Ramos (cell line): ENCODE results near the gene SLC13A1.
"Not testable (repeated sequence)": the region's sequence is repeated elsewhere in the genome, so short reads cannot be mapped to it uniquely, and the experiment has no call there.

Experiments used
- in situ Hi-C: fragments of 300-500 bp; cut with MboI; formaldehyde crosslinking; loops from one replicate; pipeline ENCODE4 v1.14.3; 2022; ENCODE audit warnings: low sequenced_read_pairs; ENCODE audit not compliant: unreplicated experiment

Gene SLC13A1, protein sequence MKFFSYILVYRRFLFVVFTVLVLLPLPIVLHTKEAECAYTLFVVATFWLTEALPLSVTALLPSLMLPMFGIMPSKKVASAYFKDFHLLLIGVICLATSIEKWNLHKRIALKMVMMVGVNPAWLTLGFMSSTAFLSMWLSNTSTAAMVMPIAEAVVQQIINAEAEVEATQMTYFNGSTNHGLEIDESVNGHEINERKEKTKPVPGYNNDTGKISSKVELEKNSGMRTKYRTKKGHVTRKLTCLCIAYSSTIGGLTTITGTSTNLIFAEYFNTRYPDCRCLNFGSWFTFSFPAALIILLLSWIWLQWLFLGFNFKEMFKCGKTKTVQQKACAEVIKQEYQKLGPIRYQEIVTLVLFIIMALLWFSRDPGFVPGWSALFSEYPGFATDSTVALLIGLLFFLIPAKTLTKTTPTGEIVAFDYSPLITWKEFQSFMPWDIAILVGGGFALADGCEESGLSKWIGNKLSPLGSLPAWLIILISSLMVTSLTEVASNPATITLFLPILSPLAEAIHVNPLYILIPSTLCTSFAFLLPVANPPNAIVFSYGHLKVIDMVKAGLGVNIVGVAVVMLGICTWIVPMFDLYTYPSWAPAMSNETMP

DNA sequence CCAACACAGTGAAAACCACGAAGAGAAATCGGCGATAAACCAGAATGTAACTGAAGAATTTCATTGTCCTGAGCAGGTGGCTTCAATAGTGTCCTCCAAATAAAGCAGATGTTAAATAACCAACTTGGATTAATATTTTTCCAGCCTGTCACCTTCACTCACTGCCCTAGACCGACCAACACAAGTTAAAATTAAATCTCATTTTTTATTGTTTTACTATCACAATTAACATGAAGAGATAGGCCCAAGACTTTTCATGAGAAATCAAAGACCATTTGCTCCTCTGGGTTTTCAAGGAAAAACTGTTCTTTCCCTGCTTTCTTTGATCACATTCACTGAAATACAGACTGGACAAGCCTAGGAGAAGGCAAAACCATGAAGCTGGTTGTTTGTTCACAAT is at the start of gene SLC13A1:
TSS of gene SLC13A1 (minus strand) at position 87 of the 400 bp plus-strand sequence. CDS start at position 64, 23 bp downstream.
- in situ Hi-C loops = no loop called here

DNA sequence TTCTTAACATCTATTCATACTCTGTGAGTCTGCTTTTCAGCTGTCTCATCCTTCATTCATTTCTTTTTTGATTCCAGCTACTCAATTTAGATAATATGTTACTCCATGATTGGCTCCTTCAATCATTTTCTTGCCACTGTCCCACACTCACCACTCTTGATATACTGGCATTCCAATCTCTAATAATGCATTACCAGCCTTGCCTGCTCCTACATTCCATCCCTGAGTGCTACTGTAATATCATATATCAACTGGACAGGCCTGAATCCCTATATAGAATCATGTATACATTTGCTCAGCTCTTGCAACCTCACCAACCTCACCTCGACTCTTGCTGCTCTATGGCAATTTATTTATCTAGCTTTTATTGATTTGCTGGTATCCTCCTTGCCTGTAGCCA is 45.0 kb upstream of the SLC13A1 start:
- in situ Hi-C loops = no loop called here

DNA sequence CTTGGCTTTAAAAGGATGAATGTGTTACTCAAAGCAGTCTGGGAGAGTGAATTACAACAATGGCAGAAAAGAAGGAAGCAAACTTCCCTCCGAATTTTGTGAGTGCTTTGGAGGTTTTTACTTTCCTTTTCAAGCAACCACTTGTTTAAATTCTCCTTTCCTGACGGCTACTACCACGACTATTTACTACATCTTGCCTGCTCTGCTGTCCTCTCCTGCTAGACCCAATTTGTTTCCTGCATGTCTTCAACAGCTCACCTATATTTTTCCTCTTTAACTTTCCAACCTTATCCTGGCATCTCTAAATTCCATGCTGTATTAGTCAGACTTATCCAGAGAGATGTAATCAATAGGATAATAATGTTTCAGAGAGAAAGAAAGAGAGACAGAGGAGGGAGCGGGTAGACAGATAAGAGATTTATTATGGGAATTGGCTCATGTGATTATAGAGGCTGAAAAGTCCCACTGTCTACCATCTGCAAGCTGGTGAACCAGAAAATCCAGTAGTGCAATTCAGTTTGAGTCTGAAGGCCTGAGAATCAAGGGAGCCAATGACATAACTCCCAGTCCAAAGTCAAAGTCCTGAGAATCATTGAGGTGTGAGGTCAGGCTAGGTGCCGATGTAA is 42.8 kb upstream of the SLC13A1 start:
- in situ Hi-C loops = no loop called here

DNA sequence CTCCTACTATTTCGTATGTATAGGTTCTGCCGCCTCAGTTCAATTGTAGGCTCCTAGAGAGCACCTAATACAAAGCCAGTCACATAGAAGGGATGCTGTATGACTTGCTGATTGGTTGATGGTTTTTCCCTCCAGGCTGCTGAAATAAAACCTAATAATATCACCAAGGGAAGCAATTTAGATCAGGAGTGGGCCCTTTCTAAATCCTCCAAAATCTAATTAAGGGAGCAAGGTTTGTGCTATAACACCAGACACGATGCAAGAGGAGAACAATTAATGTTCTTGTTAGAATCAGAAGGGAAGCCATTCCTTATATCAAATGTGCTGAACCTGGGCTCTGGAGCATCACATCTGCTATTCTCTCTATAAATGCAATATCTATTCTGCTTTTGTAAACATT is 42.0 kb upstream of the SLC13A1 start:
- in situ Hi-C loops = no loop called here

DNA sequence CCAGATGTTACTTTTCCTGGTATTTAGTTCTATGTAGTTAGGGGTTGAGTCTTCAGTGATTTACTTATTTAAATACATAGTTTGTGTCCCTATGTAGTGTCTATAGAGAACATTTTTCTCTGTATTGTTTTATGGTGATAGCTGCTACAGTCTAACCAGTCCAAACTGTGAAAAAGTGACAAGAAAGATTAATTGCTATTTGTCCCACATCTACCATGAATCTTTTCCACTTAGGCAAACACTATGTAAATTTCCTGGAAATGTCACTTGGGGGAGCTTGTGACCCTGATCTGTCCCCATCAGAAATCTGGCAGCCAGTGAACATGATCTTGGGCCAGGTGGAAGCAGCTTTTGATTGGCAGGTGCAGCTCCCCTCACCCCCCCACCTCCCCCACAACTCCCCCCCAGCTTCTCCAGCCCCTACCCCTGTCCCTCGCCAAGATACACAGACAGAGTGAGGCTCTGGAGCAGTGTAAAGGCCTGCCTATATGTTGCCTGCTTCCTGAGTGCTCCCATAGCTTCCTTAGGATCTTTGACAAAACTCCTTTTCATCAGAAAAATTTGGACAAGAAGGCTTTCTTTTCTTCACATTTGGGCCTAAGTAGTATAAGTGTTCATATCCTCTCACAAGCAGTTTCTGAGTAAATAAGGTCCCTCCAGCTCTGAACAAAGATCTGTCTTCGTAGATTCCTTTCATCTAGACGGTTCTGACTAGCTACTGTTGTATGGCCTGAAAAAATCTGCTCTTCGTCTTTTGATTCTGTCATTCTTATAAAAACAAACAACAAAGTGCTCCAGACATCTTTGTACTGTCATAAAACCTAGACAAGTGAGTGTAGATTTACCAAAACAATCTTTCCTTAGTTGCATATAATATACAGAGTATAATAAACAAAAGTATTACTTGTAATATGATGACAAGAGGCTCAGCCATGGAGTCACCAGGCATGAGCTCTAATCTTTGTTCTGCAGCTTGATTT is 31.5 kb upstream of the SLC13A1 start:
- in situ Hi-C loops = no loop called here

DNA sequence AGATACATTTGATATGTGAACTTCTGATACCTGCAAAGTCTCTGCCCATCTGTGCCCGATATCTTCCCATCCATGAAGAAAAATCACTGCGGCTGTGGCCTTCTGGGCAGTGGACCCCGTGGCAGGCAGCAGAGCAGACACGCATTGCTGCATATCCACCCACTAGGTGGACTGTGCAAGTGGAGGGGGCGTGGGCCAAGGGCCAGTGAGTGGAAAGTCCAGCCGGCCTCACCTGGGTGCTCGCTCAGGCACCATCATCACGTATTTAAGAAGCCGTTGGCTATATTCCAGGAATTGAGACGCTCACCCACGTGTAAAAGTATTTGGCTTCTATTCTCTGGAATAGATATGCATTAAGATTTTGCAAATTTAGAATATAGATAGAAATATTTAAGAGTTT is 30.8 kb upstream of the SLC13A1 start:
- in situ Hi-C loops = no loop called here

DNA sequence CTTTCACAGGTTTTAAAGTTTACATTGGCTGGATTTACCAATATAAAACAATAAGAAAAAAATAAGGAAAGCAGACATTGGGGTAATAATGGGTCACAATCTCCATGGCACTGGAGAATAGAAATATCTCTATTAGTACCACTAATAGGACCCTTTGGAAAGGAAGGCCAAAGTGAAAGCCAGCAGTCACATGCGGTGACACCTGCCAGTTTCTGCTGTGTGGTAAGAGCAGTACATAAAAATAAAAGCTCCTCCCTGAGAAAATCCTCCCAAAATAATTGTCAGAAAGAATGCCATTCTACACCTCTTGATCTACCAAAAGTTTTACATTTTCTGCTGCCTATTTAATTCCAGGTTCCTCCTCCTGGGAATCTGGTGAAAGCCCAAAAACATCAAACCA is 30.4 kb upstream of the SLC13A1 start:
- in situ Hi-C loops = no loop called here

DNA sequence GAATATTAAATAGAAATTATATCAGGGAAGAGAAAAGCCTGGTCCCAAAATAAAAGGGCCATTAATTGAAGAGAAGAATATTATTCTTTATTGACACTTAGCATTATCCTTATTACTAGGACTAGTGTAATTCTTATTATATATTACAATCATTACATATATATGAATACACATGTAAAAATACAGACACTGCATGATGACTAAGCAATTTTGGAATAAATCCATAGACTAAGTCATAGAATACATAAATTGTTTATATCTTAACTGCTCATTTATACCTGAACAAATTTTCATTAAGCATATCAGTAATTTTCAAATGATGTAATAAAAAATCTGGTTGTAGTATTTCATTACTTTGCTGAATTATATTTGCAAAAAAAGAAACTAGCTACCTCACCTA is 29.7 kb upstream of the SLC13A1 start:
- in situ Hi-C loops = no loop called here

DNA sequence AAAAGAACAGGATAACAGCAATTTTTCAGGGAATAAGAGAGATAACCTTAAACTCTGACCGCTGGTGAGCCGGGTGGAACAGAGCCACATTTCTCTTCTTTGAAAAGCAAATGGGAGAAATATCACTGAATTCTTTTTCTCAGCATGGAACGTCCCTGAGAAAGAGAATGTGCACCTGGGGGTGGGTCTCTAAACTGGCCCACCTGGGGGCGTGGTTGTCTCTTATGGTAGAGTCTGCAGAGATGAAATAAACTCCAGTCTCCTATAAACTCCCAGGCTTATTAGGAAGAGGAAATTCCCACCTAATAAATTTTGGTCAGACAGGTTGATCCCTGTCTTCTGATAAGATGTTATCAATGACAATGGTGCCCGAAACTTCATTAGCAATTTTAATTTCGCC is 27.9 kb upstream of the SLC13A1 start:
- in situ Hi-C loops = not testable (repeated sequence)

DNA sequence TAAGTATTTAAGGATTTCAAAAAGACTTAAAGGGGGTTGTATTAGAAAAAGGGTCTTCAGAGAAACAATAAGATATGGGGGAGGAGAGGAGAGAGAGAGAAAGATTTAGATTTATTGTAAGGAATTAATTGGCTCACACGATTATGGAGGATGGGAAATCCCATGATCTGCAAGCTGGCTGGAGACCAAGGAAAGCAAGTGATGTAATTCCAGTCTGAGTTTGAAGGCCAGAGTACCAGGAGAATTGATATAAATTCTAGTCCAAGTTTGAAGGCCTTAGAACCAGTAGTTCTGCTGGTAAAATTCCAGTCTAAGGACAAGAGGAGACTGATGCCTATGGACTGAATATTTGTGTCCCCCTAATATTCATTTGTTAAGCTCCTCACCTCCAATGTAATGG is 20.6 kb upstream of the SLC13A1 start:
- in situ Hi-C loops = no loop called here

DNA sequence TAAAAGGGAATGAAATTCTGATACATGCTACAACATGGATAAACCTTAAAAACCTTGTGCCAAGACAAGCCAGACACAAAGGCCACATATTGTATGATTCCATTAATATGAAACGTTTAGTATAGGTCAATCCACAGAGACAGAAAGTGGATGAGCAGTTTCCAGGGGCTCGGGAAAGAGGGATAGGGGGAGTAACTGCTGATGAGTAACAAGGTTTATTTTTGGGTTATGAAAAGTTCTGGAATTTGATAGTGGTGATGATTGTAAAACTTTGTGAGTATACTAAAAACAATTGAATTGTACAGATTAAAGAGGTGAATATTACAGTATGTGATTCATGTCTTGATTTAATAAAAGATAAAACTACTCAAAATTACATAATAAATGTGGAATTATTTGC is 19.1 kb upstream of the SLC13A1 start:
- in situ Hi-C loops = no loop called here

DNA sequence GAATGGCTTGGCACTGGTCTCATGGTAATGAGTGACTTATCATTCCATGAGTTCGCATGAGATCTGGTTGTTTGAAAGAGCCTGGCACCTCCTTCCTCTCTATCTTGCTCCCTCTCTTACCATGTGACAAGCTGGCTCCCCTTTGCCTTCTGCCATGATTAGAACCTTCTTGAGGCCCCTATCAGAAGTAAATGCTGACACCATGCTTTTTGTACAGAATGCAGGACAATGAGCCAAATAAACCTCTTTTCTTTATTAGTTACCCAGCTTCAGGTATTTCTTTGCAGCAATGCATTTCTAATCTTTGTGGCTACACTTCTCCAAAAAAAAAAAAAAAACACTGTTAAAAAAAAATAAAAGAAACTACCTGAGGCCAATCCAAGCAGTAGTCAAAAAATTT is 17.1 kb upstream of the SLC13A1 start:
- in situ Hi-C loops = no loop called here

DNA sequence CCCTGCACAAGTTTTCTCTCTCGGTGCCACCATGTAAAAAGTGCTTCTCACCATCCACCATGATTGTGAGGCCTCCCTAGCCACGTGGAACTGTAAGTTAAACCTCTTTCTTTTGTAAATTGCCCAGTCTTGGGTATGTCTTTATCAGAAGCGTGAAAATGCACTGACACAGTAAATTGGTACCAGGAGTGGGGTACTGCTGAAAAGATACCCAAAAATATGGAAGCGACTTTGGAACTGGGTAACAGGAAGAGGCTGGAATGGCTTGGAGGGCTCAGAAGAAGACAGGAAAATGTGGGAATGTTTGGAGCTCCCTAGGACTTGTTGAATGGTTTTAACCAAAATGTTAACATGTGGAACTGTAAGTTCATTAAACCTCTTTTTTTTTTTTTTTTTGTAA is 15.6 kb upstream of the SLC13A1 start:
- in situ Hi-C loops = no loop called here

DNA sequence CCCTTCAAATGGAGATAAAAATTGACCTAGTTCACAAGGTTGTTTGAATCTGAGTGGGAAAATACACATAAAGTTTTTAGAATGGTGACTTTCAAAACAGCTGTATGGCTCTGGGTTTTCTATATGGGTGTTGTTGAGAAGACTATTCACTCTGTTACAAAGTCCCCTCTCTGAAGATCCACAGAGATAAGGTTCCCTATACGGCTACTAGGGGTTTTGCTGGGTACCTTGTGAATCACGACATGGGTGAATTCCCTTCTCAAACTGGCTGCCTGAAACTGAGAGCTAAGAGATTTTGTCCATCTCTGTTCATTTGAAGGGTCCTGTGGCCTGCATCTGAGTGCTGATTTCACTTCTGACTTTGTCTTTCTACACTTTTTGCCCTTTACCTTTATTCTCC is 11.8 kb upstream of the SLC13A1 start:
- in situ Hi-C loops = no loop called here

DNA sequence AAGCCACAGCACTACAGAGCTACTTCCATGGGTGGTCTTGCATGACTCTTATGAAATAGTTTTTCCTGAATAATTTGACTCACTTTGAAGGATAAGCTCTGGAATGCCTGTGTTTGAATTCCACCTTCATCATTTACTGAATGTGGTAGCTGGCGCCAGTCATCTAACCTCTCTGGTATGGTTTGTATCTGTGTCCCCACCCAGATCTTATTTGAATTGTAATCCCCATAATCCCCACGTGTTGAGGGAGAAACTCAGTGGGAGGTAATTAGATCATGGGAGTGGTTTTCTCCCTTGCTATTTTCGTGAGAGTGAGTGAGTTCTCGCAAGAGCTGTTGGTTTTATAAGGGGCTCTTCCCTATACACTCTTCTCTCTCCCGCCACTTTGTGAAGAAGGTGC is 11.2 kb upstream of the SLC13A1 start:
- in situ Hi-C loops = no loop called here

DNA sequence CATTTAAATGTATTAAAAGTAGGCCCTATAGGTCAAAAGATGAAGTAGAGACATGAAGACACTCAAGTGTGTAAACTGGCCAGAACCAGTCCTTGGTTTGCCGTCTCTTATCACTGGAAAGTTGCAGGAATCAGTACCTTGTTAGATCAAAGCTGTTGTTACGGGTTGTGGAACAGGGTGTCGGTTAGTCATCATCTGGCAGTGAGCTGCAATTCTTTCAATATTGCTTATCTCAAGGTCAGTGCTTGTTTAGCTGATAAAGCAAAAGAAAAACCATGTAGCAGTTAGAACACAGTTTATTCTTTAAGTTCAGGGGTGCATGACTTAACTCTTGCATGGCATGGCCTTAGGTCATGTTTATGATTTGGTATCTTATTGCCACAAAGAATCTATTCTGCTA is 10.0 kb upstream of the SLC13A1 start:
- in situ Hi-C loops = no loop called here

DNA sequence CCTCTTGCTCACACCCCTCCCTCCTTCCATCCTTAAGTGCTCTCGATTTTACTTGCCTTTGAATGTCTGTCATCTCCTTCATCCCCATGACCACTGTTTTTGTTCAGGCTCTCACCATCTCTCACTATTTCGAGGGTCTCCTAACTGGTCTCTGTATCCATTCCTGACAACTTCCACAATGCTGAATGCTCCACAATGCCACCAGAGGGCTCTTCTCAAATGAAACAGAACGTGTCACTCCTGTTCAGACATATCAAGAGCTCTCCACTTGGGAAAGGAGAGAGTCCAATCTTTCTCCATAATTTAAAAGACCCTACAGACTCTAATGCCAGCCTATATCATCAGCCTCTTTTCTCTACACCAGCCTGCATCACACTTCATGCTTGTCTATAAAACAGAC is 9.0 kb upstream of the SLC13A1 start:
- in situ Hi-C loops = no loop called here

DNA sequence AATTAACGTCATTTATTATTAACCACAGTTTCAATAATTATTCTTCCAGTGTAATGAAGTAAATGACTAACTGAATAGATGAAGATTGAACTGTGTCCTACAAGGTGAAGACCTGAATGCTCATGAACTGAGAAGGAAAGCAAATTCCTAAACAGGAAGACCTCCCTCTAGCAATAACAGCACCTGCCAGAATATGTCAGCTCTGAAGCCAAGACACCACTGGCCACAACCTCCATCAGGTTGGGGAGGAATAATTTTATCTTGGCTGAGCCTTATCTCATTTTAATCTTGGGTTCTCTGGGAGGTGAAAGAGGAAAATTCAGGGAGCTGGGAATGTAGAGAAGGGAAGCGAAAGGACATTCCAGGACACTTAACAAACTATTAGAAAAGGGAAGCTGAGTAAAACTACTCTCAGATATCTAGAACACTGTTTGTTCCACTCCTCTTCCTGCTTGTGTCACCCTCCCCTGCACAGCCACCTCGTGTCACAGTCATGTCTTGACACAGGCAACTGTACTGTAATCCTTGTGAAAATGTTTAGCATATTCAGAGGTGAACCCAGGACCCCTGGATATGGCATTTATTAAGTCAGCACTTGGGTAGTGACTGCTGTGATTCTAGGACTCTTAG is 4.6 kb upstream of the SLC13A1 start:
- in situ Hi-C loops = no loop called here

DNA sequence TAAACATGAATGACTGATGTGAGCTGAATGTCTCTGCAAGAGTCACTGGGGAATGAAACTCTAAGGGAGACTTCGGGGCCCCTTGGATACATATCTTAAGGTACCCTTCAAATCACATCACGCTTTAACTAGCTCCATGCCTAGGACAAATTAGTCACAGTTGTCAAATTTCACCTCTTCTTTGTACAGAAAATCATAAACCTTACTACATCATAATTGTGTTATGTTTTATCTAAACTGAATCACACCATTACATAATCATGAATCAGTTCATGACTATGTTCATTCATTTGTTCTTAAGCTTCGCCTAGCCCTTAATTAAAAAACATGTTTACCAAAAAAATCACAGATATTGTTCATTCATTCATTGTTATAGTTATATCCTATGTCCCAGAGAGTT is 2.1 kb upstream of the SLC13A1 start:
- in situ Hi-C loops = no loop called here
